HK-2 (cell line): Measurements from ENCODE around the gene TAS2R40.

ENCODE experiments used
- DNase-seq: peaks from one replicate; pipeline ENCODE4 v3.0.0-alpha.2; 2018; ENCODE audit not compliant: unreplicated experiment

Gene TAS2R40

GRCh38 chr7:143223784-143224183, 1.9 kb downstream of the TAS2R40 start:
- DNase-seq, result no peak

DNA sequence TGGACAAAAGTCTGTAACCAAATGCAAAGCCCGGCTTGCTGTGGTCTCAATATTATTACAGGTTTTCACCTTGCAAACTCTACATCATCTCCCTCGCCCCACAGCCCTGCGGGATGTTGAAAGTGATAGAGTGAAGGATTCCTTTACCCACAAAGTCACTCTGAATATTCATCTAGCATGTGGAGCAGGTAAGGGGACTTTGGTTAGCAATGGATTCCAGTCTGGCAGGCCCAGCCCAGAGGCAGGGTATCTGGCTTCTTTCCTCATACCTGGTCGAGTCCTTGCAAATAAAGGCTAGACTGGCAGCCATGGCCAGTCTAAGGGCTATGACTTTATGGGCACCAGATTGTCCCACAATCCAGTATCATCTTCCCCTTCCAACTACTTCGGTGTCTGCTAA, 3.2 kb downstream of the TAS2R40 start:
- no peak for DNase-seq

DNA sequence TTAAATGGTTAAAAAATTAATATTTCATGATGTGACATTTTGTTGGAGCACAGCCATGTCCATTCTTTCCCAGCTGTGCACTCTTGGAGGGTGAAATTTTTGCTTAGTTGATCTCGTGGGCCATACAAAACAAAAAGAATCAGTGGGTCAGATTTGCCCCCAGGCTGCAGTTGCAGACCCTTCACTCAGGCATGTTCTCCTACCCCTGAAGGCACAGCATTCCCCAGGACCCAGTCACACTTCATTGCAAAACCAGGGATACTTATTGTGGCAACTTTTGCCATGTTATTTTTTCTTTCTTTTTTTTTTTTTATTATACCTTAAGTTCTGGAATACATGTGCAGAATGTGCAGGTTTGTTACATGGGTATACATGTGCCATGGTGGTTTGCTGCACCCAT, 6.0 kb downstream of the TAS2R40 start:
- DNase-seq, result no peak

GRCh38 chr7:143229054-143229790, 7.4 kb downstream of the TAS2R40 start:
- DNase-seq, result no peak

DNA sequence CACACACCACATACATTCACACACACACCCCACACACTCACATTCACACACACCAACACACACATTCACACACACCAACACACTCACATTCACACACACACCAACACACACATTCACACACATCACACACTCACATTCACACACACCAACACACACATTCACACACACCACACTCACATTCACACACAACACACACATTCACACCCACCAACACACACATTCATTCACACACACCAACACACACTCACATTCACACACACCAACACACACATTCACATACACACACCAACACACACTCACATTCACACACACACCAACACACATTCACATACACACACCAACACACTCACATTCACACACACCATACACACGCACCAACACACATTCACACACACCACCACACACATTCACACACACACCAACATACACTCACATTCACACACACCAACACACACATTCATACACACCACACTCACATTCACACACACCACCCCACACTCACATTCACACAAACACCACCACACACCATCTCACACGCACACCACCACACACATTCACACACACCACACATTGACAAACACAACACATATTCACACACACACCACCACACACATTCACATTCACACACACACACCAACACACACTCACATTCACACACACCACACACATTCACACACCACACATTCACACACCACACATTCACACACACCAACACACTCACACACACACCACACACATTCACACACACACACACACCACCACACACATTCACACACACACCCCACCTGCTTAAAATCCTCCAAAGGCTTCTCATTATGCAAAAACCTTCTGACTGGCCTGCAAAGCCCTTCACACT, 9.0 kb downstream of the TAS2R40 start:
- DNase-seq, result no peak

GRCh38 chr7:143233816-143234532, 12.1 kb downstream of the TAS2R40 start:
- DNase-seq, result no peak

GRCh38 chr7:143234533-143234875, 12.7 kb downstream of the TAS2R40 start:
- DNase-seq, result no peak

DNA sequence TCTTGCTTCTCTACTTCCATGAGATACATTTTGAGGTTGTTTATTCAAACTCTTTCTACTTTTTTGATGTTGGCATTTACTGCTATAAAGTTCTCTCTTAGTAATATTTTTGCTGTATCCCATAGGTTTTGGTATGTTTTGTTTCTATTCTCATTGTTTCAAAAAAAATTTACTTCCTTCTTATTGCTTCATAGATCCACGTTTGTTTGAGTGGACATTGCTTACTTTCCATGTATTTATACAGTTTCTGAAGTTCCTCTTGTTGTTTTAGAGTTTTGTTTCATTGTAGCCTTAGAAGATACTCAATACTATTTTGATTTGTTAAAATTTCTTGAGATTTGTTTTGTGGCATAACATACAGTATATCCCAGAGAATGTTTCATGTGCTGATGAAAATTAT, 13.7 kb downstream of the TAS2R40 start:
- no peak for DNase-seq

DNA sequence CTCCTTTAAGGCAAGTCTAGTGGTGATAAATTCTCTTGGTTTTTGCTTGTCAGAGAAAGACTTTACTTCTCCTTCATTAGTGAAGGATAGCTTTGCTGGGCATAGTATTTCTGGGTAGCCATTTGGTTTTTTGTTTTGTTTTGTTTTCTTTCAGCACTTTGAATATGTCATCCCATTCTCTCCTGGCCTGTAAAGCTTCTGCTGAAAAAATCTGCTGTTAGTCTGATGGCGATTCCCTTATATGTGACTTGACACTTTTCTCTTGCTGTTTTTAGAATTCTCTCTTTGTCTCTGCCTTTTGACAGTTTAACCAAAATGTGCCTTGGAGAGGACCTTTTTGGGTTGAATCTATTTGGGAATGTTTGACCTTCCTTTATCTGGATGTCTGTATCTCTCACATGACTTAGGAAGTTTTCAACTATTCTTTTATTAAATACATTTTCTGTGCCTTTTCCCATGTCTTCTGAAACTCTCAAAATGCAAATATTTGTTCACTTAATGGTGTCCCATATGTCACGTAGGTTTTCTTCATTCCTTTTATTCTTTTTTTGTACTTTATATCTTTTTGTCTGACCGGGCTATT, 14.7 kb downstream of the TAS2R40 start:
- DNase-seq, result no peak

- no peak for DNase-seq
These were observed 15.5 kb downstream of the TAS2R40 start for GRCh38 chr7:143237366-143237765.

DNA sequence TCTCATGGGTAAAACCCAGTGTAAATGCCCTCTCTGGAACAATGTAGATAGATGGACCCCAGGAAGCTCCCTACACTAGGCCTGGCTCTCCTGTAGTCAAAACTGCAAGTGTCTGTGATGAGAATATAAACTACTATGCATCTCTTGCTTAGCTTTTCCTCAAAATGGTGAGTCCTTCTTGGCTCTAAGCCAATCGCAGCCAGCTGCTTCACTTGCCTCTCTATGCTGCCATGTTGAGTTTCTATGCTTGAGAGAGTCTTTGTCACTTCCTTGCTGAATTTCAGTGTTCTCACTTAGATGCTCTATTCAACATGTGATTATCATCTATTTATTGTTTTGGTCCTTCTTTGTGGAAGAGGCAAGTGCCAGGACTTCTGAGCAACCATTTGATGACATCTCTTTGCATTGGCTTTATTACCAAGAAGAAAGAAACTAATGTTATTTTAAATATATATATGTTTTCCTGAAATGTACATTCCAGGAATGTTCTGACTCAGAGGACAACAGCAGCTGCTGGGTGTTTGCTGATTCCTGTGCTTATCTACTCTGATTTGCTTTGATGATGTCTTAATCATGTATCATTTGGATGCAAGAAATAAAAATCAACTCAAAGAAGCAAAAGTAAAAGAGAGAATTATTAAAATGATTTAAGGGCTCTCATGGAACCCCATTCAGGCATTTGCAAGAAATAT, 16.6 kb downstream of the TAS2R40 start:
- DNase-seq, result no peak

DNA sequence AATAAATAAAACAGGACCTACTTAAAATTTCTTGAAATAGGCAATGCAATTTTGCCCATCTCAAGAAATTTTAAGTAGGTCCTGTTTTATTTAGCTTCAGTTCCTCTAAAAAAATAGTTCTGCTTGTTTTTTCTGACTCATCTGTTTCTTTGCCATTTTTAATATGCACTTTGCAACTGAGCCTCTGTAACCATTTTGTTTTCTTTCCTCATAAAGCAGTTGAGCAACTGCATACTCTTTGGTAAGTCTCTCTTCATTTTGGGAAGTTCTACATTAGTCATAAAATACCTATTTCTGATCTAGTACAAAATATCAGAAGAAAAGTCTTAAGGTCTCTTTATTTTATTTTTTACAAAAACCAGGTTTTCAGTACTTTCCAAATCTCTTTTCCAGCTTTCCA, 18.0 kb downstream of the TAS2R40 start:
- DNase-seq, result no peak

GRCh38 chr7:143240291-143241168, 18.7 kb downstream of the TAS2R40 start:
- DNase-seq, result peak; percentile 50

DNA sequence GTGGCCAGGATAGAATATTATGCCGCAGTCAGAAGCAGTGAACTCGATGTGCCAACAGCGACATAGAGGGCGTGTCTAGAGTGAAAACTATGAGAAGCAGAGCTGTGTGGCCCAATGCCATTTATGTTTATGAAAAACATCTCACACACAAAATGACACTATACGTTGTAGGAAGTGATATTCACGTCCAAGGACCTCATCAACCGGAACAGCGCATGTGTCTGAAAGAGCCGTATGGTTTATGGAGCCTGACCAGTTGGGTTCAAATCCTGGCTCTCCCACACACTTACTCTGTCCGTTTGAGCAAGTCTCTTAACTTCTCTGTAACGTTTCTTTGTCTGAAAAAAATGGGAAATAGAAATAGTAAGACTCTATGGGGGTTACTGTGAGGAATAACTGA, 20.5 kb downstream of the TAS2R40 start:
- no peak for DNase-seq

GRCh38 chr7:143243111-143243510, 21.3 kb downstream of the TAS2R40 start:
- no peak for DNase-seq

DNA sequence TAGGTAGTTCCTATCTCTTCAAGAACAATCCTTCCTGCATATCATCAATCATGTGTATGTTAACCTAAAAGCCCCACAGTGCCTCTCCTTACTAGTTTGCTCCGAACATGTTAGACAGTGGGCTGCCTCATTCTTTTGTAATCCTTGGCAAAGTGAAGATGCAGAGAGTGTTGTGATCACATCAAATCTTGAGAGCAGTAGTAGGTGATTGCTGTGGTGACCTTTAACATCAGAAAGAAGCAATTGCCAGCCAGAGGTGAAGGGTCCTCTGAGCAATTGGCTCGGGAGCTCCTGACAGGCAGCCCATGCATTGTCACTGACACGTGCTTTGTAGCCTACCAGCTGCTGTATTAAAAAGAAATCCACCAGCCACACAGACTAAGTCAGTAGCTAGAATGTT, 21.8 kb downstream of the TAS2R40 start:
- DNase-seq, result no peak

- DNase-seq, result no peak
These were observed 22.5 kb downstream of the TAS2R40 start for GRCh38 chr7:143244321-143244720.

GRCh38 chr7:143245123-143245522, 23.3 kb downstream of the TAS2R40 start:
- no peak for DNase-seq

GRCh38 chr7:143247372-143247771, 25.5 kb downstream of the TAS2R40 start:
- no peak for DNase-seq

DNA sequence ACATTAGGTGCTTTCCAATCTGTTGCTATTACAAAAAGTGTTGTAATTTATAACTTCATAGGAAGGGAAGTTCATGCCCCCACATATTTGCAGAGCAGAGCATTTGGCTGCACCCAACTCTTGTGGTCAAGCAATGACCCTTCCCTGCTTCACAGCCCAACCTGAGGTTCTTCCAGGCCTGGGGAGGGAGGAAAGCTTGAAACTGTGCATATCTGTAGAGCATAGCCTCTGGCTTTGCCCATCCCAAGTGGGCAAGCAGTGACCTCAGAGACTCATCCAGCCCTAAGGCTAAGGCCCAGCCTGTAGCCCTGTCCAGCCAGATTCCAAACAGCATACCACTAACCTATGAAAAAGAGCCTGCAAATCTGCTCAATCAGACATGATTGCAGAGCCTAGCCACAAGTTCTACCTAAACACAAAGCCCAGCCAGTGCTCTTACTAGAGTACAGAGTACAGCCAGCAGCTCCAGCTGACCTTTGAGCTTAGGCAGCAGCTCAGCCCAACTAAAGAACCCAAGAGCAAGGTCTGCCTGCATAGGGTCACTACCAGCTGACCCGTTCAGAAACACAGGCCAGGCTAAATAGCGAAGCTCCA, 27.0 kb downstream of the TAS2R40 start:
- no peak for DNase-seq
